HG02610 (cell line): ENCODE measurements around the gene KCTD10.

Source experiments
- ATAC-seq: cut with Tn5 transposase; IDR thresholded peaks from one replicate; pipeline ENCODE4 v1.9.1; 2021; ENCODE audit warnings: mild to moderate bottlenecking, moderate library complexity; ENCODE audit not compliant: unreplicated experiment

The KCTD10 gene, protein sequence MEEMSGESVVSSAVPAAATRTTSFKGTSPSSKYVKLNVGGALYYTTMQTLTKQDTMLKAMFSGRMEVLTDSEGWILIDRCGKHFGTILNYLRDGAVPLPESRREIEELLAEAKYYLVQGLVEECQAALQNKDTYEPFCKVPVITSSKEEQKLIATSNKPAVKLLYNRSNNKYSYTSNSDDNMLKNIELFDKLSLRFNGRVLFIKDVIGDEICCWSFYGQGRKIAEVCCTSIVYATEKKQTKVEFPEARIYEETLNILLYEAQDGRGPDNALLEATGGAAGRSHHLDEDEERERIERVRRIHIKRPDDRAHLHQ

GRCh38 chr12:109477185-109477962 is at the start of gene KCTD10, which contains the start of gene UBE3B:
Gene KCTD10 (minus strand): TSS chr12:109477300. CDS start chr12:109477262, 38 bp downstream.
Gene UBE3B (plus strand): TSS chr12:109477634. CDS start chr12:109483552, 5,918 bp downstream.
- ATAC-seq = peak; percentile 90

DNA sequence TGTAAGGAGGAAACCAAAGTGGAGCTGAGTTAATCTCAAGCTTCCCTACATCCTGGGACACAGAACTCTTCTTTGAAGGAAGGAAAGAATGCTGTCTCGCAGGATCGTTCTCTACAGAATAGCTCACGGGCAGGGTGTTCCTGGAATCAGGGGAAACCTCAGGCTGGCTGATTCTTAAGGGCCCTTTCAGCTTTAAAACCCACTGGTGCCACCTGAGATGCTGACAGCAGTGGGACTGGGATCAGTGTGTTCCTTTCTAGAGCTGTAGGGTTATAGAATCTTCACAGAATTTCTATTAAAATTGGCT is 48.1 kb upstream of the KCTD10 start:
- no peak for ATAC-seq

- ATAC-seq = no peak
Measured at GRCh38 chr12:109524466-109525278, 47.6 kb upstream of the KCTD10 start.

DNA sequence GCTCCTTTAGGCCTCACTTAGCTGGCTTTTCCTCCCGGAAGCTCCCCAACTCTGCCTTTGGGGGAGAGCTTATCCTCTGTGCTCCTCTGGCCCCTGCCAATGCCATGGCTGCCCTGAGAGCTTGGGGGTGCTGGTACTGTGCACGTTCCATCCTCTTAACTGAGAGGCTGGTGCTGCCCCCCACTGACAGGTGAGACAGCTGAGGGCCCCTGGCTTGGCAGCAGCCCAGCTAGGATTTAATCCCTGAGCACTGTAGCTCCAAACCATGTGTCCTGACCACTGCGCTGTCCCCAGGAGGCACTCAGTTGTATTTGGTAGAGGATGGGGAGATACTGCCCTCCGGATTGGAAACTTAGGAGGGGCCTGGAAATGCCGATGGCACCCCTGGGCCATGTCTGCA is 46.4 kb upstream of the KCTD10 start:
- ATAC-seq = no peak

DNA sequence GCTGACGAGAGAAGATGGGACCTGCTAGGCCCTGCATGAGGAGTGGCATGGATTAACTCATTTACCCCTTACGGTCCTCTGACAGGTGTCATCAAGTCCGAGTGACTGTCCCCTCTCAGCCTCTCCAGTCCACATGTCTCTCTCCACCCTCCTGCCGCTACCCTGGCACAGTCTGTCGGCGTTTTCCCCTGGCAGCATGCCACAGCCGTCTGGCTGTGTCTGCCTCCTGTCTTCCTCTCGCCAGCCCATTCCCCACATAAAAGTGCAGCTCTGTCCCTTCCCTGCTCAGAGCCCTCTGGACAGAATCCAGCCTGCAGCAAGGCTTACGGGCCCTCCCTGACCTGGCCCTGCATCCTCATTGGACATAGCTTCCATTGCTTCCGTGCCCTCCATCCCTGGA is 46.0 kb upstream of the KCTD10 start:
- no peak for ATAC-seq

GRCh38 chr12:109521831-109522230 is 44.7 kb upstream of the KCTD10 start:
- ATAC-seq = no peak

- ATAC-seq = no peak
Measured at GRCh38 chr12:109519787-109520186, 42.7 kb upstream of the KCTD10 start.

GRCh38 chr12:109518820-109519665 is 41.9 kb upstream of the KCTD10 start:
- ATAC-seq = no peak

GRCh38 chr12:109517619-109518018 is 40.5 kb upstream of the KCTD10 start:
- ATAC-seq = no peak

DNA sequence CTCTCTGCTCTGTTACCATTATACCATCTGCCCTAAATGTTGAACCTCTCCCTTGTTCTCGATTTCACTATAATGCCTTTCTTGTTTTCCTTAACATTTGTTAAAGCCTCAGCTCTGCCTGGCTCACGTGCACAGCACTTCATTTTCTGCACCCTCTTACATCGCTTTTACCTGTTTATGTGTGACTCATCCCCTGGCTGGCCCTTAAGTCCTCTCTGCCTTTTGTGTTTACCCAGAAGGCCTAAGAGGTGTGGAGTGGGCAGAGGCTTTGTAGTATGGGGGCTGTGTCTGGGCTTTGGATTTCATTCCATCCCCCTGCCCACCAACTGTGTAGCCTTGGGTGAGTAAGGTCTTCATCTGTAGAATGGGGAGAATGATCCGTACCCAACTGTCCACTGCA is 36.9 kb upstream of the KCTD10 start:
- ATAC-seq = no peak

DNA sequence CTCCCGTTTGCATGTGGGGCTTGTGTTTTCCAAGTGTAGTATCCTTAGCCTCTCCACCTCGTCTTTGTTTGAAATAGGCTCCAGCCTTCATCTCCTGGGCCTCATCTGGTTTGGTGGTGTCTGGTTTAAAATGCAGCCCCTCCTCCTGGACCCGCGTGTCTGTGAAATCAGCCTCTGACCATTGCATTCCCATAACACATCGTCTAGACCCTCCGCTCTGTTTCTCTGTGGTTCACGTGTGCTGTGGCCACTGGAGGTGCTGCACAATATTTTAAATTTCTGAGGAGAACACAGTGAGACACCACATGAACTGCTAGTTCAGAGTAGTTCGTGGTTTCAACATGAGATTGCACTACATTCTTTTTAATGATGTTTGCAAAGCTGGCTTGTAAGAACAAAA is 36.0 kb upstream of the KCTD10 start:
- no peak for ATAC-seq

- ATAC-seq = no peak
Measured at GRCh38 chr12:109512608-109513007, 35.5 kb upstream of the KCTD10 start.

GRCh38 chr12:109510196-109510595 is 33.1 kb upstream of the KCTD10 start:
- no peak for ATAC-seq

- ATAC-seq = no peak
Measured at GRCh38 chr12:109504068-109504467, 27.0 kb upstream of the KCTD10 start.

DNA sequence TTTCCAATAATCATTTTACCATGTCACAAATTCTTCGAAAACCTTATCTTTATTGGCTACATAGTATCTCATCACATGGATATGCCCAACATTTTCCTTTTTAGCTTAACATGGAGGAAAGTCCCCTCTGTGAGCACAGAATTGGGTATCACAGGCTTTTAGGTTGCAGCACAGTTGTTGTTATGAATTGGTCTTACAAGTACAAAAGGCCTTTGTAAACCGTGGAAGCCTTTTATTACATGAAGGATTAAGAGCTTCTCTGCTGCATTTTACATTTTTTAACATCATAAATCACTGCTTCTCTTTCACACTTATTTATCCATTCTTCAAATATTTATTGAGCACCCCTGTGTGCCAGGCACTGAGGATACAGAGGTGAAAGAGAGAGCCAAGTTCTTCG is 26.5 kb upstream of the KCTD10 start:
- no peak for ATAC-seq

DNA sequence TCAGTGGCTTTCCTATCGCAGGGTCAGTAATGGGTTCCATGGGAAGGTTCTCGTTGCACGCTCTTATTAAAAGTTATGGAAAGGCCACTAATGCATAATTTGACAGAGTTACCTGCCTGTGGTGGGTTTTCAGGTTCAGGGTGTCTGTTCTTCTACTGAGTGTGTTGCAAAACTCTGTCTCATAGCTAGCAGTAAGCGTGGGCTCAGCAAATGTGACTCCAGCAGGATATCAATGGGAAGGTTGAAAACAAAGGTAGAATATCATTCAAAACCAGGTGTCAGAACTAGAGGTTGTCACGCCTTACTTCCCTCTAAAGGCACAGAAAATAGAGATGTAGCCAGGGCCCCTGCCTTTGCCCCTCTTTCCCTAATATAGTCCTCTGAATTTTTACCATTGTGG is 25.2 kb upstream of the KCTD10 start:
- ATAC-seq = no peak

DNA sequence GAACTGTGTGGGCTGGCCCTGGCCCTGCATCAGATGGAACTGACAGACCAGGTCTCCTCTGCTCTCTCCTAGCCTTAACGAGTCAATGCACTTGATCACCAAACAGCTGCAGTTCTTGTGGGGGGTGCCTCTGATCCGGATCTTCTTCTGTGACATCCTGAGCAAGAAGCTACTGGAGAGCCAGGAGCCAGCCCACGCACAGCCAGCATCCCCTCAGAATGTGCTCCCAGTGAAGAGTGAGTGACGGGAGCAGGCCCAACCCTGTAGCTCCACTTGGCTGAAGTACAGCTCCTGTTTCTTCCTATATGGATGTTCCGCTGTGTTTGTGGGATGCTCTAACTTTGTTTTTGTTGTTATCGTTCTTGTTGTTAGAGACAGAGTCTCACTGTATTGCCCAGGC is 24.2 kb upstream of the KCTD10 start:
- ATAC-seq = no peak

- ATAC-seq = no peak
Measured at GRCh38 chr12:109500406-109501185, 23.5 kb upstream of the KCTD10 start.

DNA sequence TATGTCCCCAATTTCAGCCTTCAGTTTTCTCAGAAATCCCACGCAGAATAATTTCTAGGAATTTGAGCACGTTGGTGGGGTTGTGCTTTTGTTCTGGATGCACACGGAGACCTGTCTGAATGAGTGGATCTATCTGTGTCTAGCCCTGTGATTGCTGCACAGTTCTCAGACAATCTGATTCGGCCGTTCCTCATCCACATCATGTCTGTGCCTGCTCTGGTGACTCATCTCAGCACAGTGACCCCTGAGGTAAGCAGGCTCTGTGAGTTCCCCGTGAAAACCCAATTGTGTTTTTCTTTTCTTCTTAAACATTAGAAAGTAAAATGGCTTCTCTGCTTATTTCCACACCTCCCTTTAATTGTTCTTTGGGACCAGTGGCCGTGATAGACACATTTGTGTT is 20.6 kb upstream of the KCTD10 start:
- no peak for ATAC-seq

- no peak for ATAC-seq
Measured at GRCh38 chr12:109496306-109496705, 19.2 kb upstream of the KCTD10 start.
